Measurements from ENCODE around the gene CPSF4.

DNA sequence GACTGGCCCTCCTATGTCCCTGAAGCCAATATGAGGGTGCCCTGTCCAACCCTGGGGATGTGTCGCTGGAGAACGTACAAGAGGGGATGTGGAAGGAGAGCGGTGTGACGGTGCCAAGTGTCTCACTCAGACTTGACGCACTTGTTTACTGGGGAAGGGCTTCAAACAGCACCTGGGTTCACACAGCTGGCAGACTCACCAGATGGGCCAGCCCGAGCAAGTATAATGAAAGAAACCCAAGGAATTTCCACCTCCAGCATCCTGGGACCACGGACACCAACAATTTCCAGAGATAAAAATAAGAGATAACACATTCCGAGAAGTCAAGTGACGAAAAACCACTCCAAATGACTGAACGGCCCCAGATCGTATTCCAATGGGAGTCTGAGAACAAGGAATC lies 21.9 kb downstream of the CPSF4 start:
- TF ChIP-seq EZH2 (IDR thresholded peaks at IDR 0.05; ENCODE audit: borderline replicate concordance, insufficient read depth, low read depth, low read length, poor library complexity, severe bottlenecking) = no peak
- TF ChIP-seq, protein P1, sequence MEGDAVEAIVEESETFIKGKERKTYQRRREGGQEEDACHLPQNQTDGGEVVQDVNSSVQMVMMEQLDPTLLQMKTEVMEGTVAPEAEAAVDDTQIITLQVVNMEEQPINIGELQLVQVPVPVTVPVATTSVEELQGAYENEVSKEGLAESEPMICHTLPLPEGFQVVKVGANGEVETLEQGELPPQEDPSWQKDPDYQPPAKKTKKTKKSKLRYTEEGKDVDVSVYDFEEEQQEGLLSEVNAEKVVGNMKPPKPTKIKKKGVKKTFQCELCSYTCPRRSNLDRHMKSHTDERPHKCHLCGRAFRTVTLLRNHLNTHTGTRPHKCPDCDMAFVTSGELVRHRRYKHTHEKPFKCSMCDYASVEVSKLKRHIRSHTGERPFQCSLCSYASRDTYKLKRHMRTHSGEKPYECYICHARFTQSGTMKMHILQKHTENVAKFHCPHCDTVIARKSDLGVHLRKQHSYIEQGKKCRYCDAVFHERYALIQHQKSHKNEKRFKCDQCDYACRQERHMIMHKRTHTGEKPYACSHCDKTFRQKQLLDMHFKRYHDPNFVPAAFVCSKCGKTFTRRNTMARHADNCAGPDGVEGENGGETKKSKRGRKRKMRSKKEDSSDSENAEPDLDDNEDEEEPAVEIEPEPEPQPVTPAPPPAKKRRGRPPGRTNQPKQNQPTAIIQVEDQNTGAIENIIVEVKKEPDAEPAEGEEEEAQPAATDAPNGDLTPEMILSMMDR (IDR thresholded peaks at IDR 0.05) = no peak
